Measurements from ENCODE around the gene B4GALT5.

The B4GALT5 gene

GRCh38 chr20:49693435-49694171 lies 20.1 kb downstream of the B4GALT5 start:
- DNase-seq (ENCODE audit: low read depth), result no peak
- H3K4me3 ChIP-seq (ENCODE audit: low read length), result no peak overlapping the region
- TF ChIP-seq CTCF (conservative IDR thresholded peaks at IDR 0.05; ENCODE audit: low read depth, low read length), result no peak

GRCh38 chr20:49692941-49693340 lies 20.7 kb downstream of the B4GALT5 start:
- no peak overlapping the region for H3K4me3 ChIP-seq (ENCODE audit: low read length)
- no peak for TF ChIP-seq CTCF (conservative IDR thresholded peaks at IDR 0.05; ENCODE audit: low read depth, low read length)
- DNase-seq (ENCODE audit: low read depth), result no peak

- no peak overlapping the region for H3K4me3 ChIP-seq (ENCODE audit: low read length)
- DNase-seq (ENCODE audit: low read depth), result no peak
- no peak for TF ChIP-seq CTCF (conservative IDR thresholded peaks at IDR 0.05; ENCODE audit: low read depth, low read length)
Observed at GRCh38 chr20:49691818-49692568, 21.7 kb downstream of the B4GALT5 start.

- H3K4me3 ChIP-seq (ENCODE audit: low read length), result no peak overlapping the region
- no peak for TF ChIP-seq CTCF (conservative IDR thresholded peaks at IDR 0.05; ENCODE audit: low read depth, low read length)
- DNase-seq (ENCODE audit: low read depth), result peak; percentile 43
Observed at GRCh38 chr20:49690899-49691620, 22.6 kb downstream of the B4GALT5 start.

GRCh38 chr20:49687595-49688567 lies 25.8 kb downstream of the B4GALT5 start:
- no peak for TF ChIP-seq CTCF (conservative IDR thresholded peaks at IDR 0.05; ENCODE audit: low read depth, low read length)
- no peak for DNase-seq (ENCODE audit: low read depth)
- no peak overlapping the region for H3K4me3 ChIP-seq (ENCODE audit: low read length)

GRCh38 chr20:49685809-49686208 lies 27.9 kb downstream of the B4GALT5 start:
- no peak for TF ChIP-seq CTCF (conservative IDR thresholded peaks at IDR 0.05; ENCODE audit: low read depth, low read length)
- no peak for DNase-seq (ENCODE audit: low read depth)
- no peak overlapping the region for H3K4me3 ChIP-seq (ENCODE audit: low read length)
